ENCODE measurements around the gene GTF2F2.

GTF2F2 gene

DNA sequence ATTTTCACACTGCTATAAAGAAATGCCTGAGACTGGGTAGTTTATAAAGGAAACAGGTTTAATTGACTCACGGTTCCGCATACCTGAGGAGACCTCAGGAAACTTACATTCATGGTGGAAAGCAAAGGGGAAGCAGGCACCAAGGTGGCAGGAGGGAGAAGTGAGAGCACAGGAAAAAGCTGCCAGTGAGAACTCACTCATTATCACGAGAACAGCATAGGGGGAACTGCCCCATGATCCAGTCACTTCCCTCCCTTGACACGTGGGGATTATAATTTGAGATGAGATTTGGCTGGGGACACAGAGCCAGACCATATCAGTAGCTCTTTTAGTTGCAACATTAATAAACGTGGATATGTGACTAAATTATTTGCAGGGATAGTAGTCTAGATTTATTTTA is 84.8 kb downstream of the GTF2F2 start:
- Histone ChIP-seq H3K4me3 (replicated peaks; ENCODE audit: low read depth, low read length) (no peak overlapping the region), H3K36me3 (ENCODE audit: control insufficient read depth, insufficient read depth, low read length) (no peaks in the 10 kb centered on the region; the same call in 1 of the 2 replicates), H3K27me3 (replicated peaks; ENCODE audit: control insufficient read depth, insufficient read depth, low read length) (no peaks in the 10 kb centered on the region)
- no peak for DNase-seq (ENCODE audit: extremely low read depth, insufficient read length)
- TF ChIP-seq, protein P1, sequence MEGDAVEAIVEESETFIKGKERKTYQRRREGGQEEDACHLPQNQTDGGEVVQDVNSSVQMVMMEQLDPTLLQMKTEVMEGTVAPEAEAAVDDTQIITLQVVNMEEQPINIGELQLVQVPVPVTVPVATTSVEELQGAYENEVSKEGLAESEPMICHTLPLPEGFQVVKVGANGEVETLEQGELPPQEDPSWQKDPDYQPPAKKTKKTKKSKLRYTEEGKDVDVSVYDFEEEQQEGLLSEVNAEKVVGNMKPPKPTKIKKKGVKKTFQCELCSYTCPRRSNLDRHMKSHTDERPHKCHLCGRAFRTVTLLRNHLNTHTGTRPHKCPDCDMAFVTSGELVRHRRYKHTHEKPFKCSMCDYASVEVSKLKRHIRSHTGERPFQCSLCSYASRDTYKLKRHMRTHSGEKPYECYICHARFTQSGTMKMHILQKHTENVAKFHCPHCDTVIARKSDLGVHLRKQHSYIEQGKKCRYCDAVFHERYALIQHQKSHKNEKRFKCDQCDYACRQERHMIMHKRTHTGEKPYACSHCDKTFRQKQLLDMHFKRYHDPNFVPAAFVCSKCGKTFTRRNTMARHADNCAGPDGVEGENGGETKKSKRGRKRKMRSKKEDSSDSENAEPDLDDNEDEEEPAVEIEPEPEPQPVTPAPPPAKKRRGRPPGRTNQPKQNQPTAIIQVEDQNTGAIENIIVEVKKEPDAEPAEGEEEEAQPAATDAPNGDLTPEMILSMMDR (IDR thresholded peaks at IDR 0.05; ENCODE audit: insufficient read depth, low read length, poor library complexity, severe bottlenecking): no peak

DNA sequence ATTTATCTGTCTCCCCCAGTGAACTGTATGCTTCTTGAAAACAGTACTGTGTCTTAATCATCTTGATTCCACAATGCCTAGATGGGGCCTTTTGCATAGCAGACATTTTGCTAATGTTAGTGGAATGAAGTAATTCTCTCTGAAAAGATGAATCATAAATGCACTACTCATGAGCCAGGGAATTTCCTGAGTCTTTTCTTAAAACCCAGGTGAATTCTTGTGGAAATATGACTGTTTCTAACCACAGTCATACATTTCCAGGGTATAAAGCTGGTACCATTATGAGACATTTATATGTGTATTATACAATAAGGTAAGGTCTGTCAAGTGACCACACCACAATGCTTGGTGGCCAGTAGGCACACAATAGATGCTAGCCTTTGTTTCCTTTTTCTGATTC is 86.0 kb downstream of the GTF2F2 start:
- Histone ChIP-seq H3K36me3 (ENCODE audit: control insufficient read depth, insufficient read depth, low read length) (no peaks in the 10 kb centered on the region; the same call in 1 of the 2 replicates), H3K4me3 (replicated peaks; ENCODE audit: low read depth, low read length) (no peak overlapping the region), H3K27me3 (replicated peaks; ENCODE audit: control insufficient read depth, insufficient read depth, low read length) (no peaks in the 10 kb centered on the region)
- peak; percentile 69 for DNase-seq (ENCODE audit: extremely low read depth, insufficient read length)
- TF ChIP-seq, protein P1 (IDR thresholded peaks at IDR 0.05; ENCODE audit: insufficient read depth, low read length, poor library complexity, severe bottlenecking): no peak

DNA sequence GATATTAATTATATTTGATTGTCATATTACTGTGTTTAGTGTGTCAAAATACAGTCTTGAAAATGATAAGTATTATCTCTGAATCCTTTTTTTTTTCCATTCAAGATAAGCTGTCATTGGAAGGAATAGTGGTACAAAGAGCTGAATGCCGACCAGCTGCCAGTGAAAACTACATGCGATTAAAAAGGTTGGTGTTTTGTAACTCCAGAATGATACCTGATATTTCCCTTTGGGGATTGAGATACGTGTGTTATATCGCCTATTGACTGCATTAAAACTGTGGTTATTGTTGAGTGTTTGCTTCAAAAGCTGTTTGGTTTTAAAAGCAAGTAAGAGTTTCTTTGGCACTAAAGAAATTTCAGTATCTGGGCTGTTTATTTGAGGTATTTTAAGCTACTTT is 87.0 kb downstream of the GTF2F2 start:
- DNase-seq (ENCODE audit: extremely low read depth, insufficient read length): no peak

DNA sequence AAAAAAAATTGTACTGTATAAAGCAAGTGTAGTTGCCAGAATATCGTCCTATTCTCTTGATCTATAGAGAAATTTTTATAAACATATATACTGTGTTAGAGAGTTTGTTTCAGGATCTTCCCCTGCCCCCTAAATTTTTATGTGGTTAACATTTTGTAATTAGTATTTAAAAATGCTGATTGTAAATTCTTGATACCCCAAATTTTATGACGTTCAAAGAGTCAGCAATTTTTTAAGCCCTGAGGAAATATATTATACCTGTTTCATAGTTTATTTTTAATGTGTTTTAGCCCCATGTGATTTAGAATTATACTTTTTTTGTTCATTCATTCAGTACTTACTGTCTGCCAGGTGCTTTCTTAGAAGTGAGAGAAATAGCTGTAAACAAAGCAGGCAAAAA is 87.8 kb downstream of the GTF2F2 start:
- Histone ChIP-seq H3K27me3 (replicated peaks; ENCODE audit: control insufficient read depth, insufficient read depth, low read length) (no peaks in the 10 kb centered on the region), H3K4me3 (replicated peaks; ENCODE audit: low read depth, low read length) (no peak overlapping the region), H3K36me3 (ENCODE audit: control insufficient read depth, insufficient read depth, low read length) (no peaks in the 10 kb centered on the region; the same call in 1 of the 2 replicates)
- DNase-seq (ENCODE audit: extremely low read depth, insufficient read length): no peak
- TF ChIP-seq, protein P1 (IDR thresholded peaks at IDR 0.05; ENCODE audit: insufficient read depth, low read length, poor library complexity, severe bottlenecking): no peak

More for the DNA sequence above, 87.0 kb downstream of the GTF2F2 start:
- no peak overlapping the region for H3K4me3 ChIP-seq (replicated peaks; ENCODE audit: low read depth, low read length)
- H3K27me3 ChIP-seq (replicated peaks; ENCODE audit: control insufficient read depth, insufficient read depth, low read length): no peaks in the 10 kb centered on the region
- TF ChIP-seq, protein P1 (IDR thresholded peaks at IDR 0.05; ENCODE audit: insufficient read depth, low read length, poor library complexity, severe bottlenecking): no peak
- H3K36me3 ChIP-seq (ENCODE audit: control insufficient read depth, insufficient read depth, low read length): no peaks in the 10 kb centered on the region; the same call in 1 of the 2 replicates

DNA sequence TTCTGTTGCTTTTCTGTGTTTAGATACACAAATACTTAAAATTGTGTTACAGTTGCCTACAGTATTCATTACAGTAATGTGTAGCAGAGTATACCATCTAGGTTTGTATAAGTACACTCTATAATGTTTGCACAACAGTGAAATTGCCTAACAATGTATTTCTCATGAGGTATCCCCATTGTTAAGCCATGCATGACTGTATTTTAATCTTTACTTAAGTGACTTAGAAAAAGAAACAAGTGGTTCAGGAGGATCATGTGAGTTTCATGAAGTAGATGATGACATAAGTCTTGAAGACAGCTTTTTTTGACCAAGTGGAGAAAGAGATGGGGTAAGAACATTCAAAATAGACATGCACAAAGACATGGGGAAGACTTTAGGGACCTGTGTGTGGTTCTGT is 88.9 kb downstream of the GTF2F2 start:
- no peak for DNase-seq (ENCODE audit: extremely low read depth, insufficient read length)
- no peaks in the 10 kb centered on the region; the same call in 1 of the 2 replicates for H3K36me3 ChIP-seq (ENCODE audit: control insufficient read depth, insufficient read depth, low read length)
- H3K27me3 ChIP-seq (replicated peaks; ENCODE audit: control insufficient read depth, insufficient read depth, low read length): no peaks in the 10 kb centered on the region
- H3K4me3 ChIP-seq (replicated peaks; ENCODE audit: low read depth, low read length): no peak overlapping the region
- TF ChIP-seq, protein P1 (IDR thresholded peaks at IDR 0.05; ENCODE audit: insufficient read depth, low read length, poor library complexity, severe bottlenecking): no peak

Measured in GM06990 (cell line).